ENCODE results near the gene TLE1. TPM values are rescaled to one million over a fixed set of nuclear protein-coding genes. Genes with fewer than 3 reads are reported as not detected.

The TLE1 gene
- total and polyA plus RNA-seq, 2 of the 4 experiments (the other 2 are of a cell fraction), result 36.0 to 51.0 TPM

- Histone ChIP-seq H3K23ac (ENCODE audit: low read depth, low read length) (no peak overlapping the region), H3K27ac (ENCODE audit: insufficient read depth, low read length) (no peak overlapping the region), H2AFZ (replicated peaks; ENCODE audit: low read length, poor library complexity) (no peak overlapping the region), H3K18ac (ENCODE audit: low read depth, low read length) (no peak overlapping the region), H4K5ac (ENCODE audit: low read depth, low read length) (no peak overlapping the region), H3K9me3 (ENCODE audit: control insufficient read depth, insufficient read depth, low read length) (no peaks in the 10 kb centered on the region), H2BK15ac (ENCODE audit: low read depth, low read length) (no peak overlapping the region), H3K4ac (ENCODE audit: low read depth, low read length) (no peak overlapping the region), H3K4me2 (ENCODE audit: low read depth, low read length) (no peak overlapping the region), H2AK5ac (ENCODE audit: low read depth, low read length) (no peak overlapping the region), H4K8ac (ENCODE audit: low read depth in 2 of 2, low read length in 2 of 2) (no peak overlapping the region), H2BK120ac (ENCODE audit: low read depth, low read length) (no peak overlapping the region), H3K9ac (ENCODE audit: low read depth, low read length) (no peak overlapping the region), H3K4me1 (ENCODE audit: control insufficient read depth, insufficient read depth, low read length) (peaks cover 11% of the 10 kb centered on the region), H3K79me1 (ENCODE audit: low read depth in 1 of 2, low read length in 2 of 2) (no peaks in the 10 kb centered on the region; a peak in 1 of 4 replicates), H3K56ac (ENCODE audit: extremely low read depth, insufficient read depth, low read length) (no peak overlapping the region), H2BK5ac (ENCODE audit: low read depth, low read length, poor library complexity, severe bottlenecking) (no peak overlapping the region), H4K91ac (ENCODE audit: insufficient read depth, low read depth, low read length) (no peak overlapping the region), H3K4me3 (ENCODE audit: insufficient read depth, low read depth, low read length) (no peak overlapping the region), H2BK20ac (ENCODE audit: low read depth, low read length) (no peak overlapping the region), H3K9me1 (ENCODE audit: insufficient read depth, low read length) (peaks cover 6% of the 10 kb centered on the region; the same call in 1 of the 2 replicates), H4K20me1 (ENCODE audit: insufficient read depth, low read length) (no peaks in the 10 kb centered on the region), H3K36me3 (ENCODE audit: control insufficient read depth, insufficient read depth, low read length) (peaks cover 50% of the 10 kb centered on the region), H2AK9ac (replicated peaks; ENCODE audit: low read depth, low read length, poor library complexity) (no peak overlapping the region), H3K14ac (replicated peaks; ENCODE audit: low read depth, low read length) (no peak overlapping the region), H3K27me3 (ENCODE audit: control insufficient read depth, insufficient read depth, low read length) (no peaks in the 10 kb centered on the region)
- intact Hi-C loops (cut with micrococcal nuclease), result no loop called here
- in situ Hi-C loops (cut with MboI; ENCODE audit: low sequenced_read_pairs), result no loop called here
- CTCF ChIA-PET, result no interaction called here
- dilution Hi-C loops (cut with HindIII; ENCODE audit: low sequenced_read_pairs, unreplicated experiment), result no loop called here
- POLR2A ChIA-PET (ENCODE audit: unreplicated experiment), result no interaction called here
- no peak for DNase-seq
- 95% methylated on average over 4 of the region's 16 CpGs; no CpG with 5 or more reads in 1 of the 2 experiments for WGBS, 2 experiments (ENCODE audit: extremely low coverage in 2 of 2, insufficient read length in 1 of 2)
- TF ChIP-seq SMC3 (IDR thresholded peaks at IDR 0.05; ENCODE audit: low read depth, low read length) (no peak), CHD1 (IDR thresholded peaks at IDR 0.05; ENCODE audit: low read depth, low read length) (no peak), BHLHE40 (IDR thresholded peaks at IDR 0.05; ENCODE audit: low read depth, low read length) (no peak), RFX5 (IDR thresholded peaks at IDR 0.05; ENCODE audit: low read depth, low read length) (no peak), MAZ (IDR thresholded peaks at IDR 0.05; ENCODE audit: borderline replicate concordance, low read depth, low read length) (no peak), MXI1 (IDR thresholded peaks at IDR 0.05; ENCODE audit: borderline replicate concordance, low read depth, low read length) (no peak), NFE2L2 (IDR thresholded peaks at IDR 0.05; ENCODE audit: low read depth, low read length) (no peak), POLR2A (IDR thresholded peaks at IDR 0.05; ENCODE audit: low read depth, low read length) (no peak), MAFK (IDR thresholded peaks at IDR 0.05; ENCODE audit: low read depth, low read length) (no peak), CEBPB (IDR thresholded peaks at IDR 0.05; ENCODE audit: low read depth, low read length) (no peak), RAD21 (IDR thresholded peaks at IDR 0.05; ENCODE audit: low read length) (no peak), RCOR1 (IDR thresholded peaks at IDR 0.05; ENCODE audit: insufficient replicate concordance, low read length) (no peak), FOS (IDR thresholded peaks at IDR 0.05; ENCODE audit: low read depth, low read length) (no peak)
- TF ChIP-seq, protein P1, sequence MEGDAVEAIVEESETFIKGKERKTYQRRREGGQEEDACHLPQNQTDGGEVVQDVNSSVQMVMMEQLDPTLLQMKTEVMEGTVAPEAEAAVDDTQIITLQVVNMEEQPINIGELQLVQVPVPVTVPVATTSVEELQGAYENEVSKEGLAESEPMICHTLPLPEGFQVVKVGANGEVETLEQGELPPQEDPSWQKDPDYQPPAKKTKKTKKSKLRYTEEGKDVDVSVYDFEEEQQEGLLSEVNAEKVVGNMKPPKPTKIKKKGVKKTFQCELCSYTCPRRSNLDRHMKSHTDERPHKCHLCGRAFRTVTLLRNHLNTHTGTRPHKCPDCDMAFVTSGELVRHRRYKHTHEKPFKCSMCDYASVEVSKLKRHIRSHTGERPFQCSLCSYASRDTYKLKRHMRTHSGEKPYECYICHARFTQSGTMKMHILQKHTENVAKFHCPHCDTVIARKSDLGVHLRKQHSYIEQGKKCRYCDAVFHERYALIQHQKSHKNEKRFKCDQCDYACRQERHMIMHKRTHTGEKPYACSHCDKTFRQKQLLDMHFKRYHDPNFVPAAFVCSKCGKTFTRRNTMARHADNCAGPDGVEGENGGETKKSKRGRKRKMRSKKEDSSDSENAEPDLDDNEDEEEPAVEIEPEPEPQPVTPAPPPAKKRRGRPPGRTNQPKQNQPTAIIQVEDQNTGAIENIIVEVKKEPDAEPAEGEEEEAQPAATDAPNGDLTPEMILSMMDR (conservative IDR thresholded peaks at IDR 0.05; ENCODE audit: low read depth, low read length), result no peak
- TF ChIP-seq, protein P2, sequence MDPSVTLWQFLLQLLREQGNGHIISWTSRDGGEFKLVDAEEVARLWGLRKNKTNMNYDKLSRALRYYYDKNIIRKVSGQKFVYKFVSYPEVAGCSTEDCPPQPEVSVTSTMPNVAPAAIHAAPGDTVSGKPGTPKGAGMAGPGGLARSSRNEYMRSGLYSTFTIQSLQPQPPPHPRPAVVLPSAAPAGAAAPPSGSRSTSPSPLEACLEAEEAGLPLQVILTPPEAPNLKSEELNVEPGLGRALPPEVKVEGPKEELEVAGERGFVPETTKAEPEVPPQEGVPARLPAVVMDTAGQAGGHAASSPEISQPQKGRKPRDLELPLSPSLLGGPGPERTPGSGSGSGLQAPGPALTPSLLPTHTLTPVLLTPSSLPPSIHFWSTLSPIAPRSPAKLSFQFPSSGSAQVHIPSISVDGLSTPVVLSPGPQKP (IDR thresholded peaks at IDR 0.05; ENCODE audit: borderline replicate concordance, low read depth, low read length), result no peak
- TF ChIP-seq, protein P3, sequence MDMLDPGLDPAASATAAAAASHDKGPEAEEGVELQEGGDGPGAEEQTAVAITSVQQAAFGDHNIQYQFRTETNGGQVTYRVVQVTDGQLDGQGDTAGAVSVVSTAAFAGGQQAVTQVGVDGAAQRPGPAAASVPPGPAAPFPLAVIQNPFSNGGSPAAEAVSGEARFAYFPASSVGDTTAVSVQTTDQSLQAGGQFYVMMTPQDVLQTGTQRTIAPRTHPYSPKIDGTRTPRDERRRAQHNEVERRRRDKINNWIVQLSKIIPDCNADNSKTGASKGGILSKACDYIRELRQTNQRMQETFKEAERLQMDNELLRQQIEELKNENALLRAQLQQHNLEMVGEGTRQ (IDR thresholded peaks at IDR 0.05; ENCODE audit: low read depth, low read length), result no peak
- no peak for ATAC-seq (ENCODE audit: low read depth)
- BruUV-seq (replicated peaks), result no TSS peak
Observed at GRCh38 chr9:81590688-81591087, 98.7 kb downstream of the TLE1 start.

All from IMR-90 (cell line).